ENCODE measurements around the gene RAB40C.

- TF ChIP-seq GABPA (IDR thresholded peaks at IDR 0.05; ENCODE audit: low read depth): no peak
- TF ChIP-seq, protein P1, sequence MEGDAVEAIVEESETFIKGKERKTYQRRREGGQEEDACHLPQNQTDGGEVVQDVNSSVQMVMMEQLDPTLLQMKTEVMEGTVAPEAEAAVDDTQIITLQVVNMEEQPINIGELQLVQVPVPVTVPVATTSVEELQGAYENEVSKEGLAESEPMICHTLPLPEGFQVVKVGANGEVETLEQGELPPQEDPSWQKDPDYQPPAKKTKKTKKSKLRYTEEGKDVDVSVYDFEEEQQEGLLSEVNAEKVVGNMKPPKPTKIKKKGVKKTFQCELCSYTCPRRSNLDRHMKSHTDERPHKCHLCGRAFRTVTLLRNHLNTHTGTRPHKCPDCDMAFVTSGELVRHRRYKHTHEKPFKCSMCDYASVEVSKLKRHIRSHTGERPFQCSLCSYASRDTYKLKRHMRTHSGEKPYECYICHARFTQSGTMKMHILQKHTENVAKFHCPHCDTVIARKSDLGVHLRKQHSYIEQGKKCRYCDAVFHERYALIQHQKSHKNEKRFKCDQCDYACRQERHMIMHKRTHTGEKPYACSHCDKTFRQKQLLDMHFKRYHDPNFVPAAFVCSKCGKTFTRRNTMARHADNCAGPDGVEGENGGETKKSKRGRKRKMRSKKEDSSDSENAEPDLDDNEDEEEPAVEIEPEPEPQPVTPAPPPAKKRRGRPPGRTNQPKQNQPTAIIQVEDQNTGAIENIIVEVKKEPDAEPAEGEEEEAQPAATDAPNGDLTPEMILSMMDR (IDR thresholded peaks at IDR 0.05; ENCODE audit: insufficient read depth, low read length): no peak
- no peak for TF ChIP-seq POLR2AphosphoS5 (IDR thresholded peaks at IDR 0.05; ENCODE audit: low read depth)
- TF ChIP-seq REST (IDR thresholded peaks at IDR 0.05; ENCODE audit: insufficient replicate concordance, low read depth): no peak
Measured at GRCh38 chr16:563072-563644, 26.7 kb upstream of the RAB40C start.

Data from HL-60 (cell line).